H1 (cell line): Measurements from ENCODE around the gene ACER1. TPM values are rescaled to one million over a fixed set of nuclear protein-coding genes. Genes with fewer than 3 reads are reported as not detected.

Source experiments
- CTCF ChIA-PET: fragments of 300-600 bp; sonication (Branson Sonifier 250); formaldehyde crosslinking; loops from one replicate; lab custom pipeline; 2021; ENCODE audit not compliant: partially characterized antibody; lab: Charles Lee
- POLR2A ChIA-PET: fragments of 300-600 bp; sonication (Branson Sonifier 250); formaldehyde crosslinking; loops from one replicate; lab custom pipeline; 2021; ENCODE audit warnings: inconsistent platforms; ENCODE audit not compliant: partially characterized antibody; lab: Charles Lee
- DNase-seq, 2 experiments: peaks; one replicate each; pipeline versions ENCODE4 v3.0.0 to v3.0.0-alpha.2; 2010 to 2022; ENCODE audit warnings: low spot score in 2 of 2, low read depth in 1 of 2, mixed read lengths in 1 of 2
- FAIRE-seq: peaks from 2 replicates; lab custom pipeline; 2011; peaks lifted over from hg19 to GRCh38; lab: Jason Lieb, UNC
- H2AFZ ChIP-seq: 2 replicates; pipeline ENCODE4 v1.8.1; 2012; ENCODE audit warnings: low read length, inconsistent platforms
- H2AK5ac ChIP-seq: 2 replicates; pipeline ENCODE4 v1.6.1; 2013; ENCODE audit warnings: low read depth, low read length
- H2BK120ac ChIP-seq: replicated peaks from 2 replicates; pipeline ENCODE3; 2013; ENCODE audit warnings: low read depth, low read length, inconsistent platforms
- H2BK12ac ChIP-seq: 2 replicates; pipeline ENCODE4 v1.6.1; 2013; ENCODE audit warnings: low read depth, low read length
- H2BK15ac ChIP-seq: 2 replicates; pipeline ENCODE4 v1.6.1; 2013; ENCODE audit warnings: low read length
- H2BK20ac ChIP-seq: 2 replicates; pipeline ENCODE4 v1.6.1; 2013; ENCODE audit warnings: low read length
- H2BK5ac ChIP-seq: 2 replicates; pipeline ENCODE4 v1.6.1; 2013; ENCODE audit warnings: low read depth, low read length
- H3K14ac ChIP-seq: 2 replicates; pipeline ENCODE4 v1.6.1; 2013; ENCODE audit warnings: inconsistent platforms; ENCODE audit not compliant: insufficient read length
- H3K18ac ChIP-seq: 2 replicates; pipeline ENCODE4 v1.6.1; 2013; ENCODE audit warnings: low read length; ENCODE audit errors: extremely low read depth
- H3K23ac ChIP-seq: 2 replicates; pipeline ENCODE4 v1.6.1; 2013; ENCODE audit warnings: inconsistent platforms; ENCODE audit not compliant: insufficient read length
- H3K23me2 ChIP-seq: 2 replicates; pipeline ENCODE4 v1.6.1; 2013; ENCODE audit warnings: low read depth, low read length
- H3K27ac ChIP-seq: 2 replicates; pipeline ENCODE4 v1.6.1; 2011; ENCODE audit warnings: low read depth, low read length, inconsistent platforms
- H3K27me3 ChIP-seq, 4 experiments: replicated peaks in 1 of 4; 1 replicate in 1 of 4; 2 replicates in 3 of 4; pipeline versions ENCODE4 v1.6.1 to v1.8.1; 2011 to 2013; ENCODE audit warnings: low read length in 3 of 4, mild to moderate bottlenecking in 3 of 4, inconsistent platforms in 2 of 4, mixed read lengths in 2 of 4, moderate library complexity in 1 of 4; ENCODE audit not compliant: control insufficient read depth in 3 of 4, insufficient read depth in 3 of 4; ENCODE audit errors: extremely low read depth in 1 of 4
- H3K36me3 ChIP-seq, 4 experiments: 2 replicates each; pipeline versions ENCODE4 v1.6.1 to v1.8.1; 2011 to 2013; ENCODE audit warnings: mild to moderate bottlenecking in 4 of 4, low read length in 3 of 4, moderate library complexity in 2 of 4, control low read depth in 1 of 4, inconsistent platforms in 1 of 4; ENCODE audit not compliant: insufficient read depth in 4 of 4, control insufficient read depth in 2 of 4
- H3K4ac ChIP-seq: replicated peaks from 2 replicates; pipeline ENCODE3; 2013; ENCODE audit warnings: low read length, low read depth, mixed read lengths, inconsistent platforms; ENCODE audit not compliant: insufficient read length
- H3K4me1 ChIP-seq, 4 experiments: replicated peaks in 1 of 4; 1 replicate in 1 of 4; 2 replicates in 3 of 4; pipeline versions ENCODE4 v1.6.1 to v1.8.1; 2011 to 2013; ENCODE audit warnings: low read length in 3 of 4, inconsistent platforms in 2 of 4, mixed read lengths in 1 of 4; ENCODE audit not compliant: insufficient read depth in 4 of 4, control insufficient read depth in 3 of 4
- H3K4me2 ChIP-seq, 2 experiments: 2 replicates each; pipeline versions ENCODE4 v1.6.1 to v1.8.1; 2011 to 2013; ENCODE audit warnings: low read depth in 2 of 2, low read length in 2 of 2, control low read depth in 1 of 2, inconsistent platforms in 1 of 2, mild to moderate bottlenecking in 1 of 2; ENCODE audit not compliant: insufficient read depth in 1 of 2
- H3K4me3 ChIP-seq, 4 experiments: fragments of 200-600, 300-600 bp in 1 of 4; sonication (generic), shearing (Covaris generic), sonication (Bioruptor Twin) in 1 of 4; 2 replicates each; pipeline versions ENCODE4 v1.5.1 to v1.8.1; 2011 to 2016; ENCODE audit warnings: low read length in 4 of 4, low read depth in 3 of 4, control low read depth in 2 of 4, inconsistent platforms in 2 of 4, mild to moderate bottlenecking in 2 of 4, mixed read lengths in 1 of 4, moderate library complexity in 1 of 4; ENCODE audit not compliant: insufficient read depth in 2 of 4; ENCODE audit errors: extremely low read depth in 1 of 4
- H3K56ac ChIP-seq: replicated peaks from 2 replicates; pipeline ENCODE3; 2013; ENCODE audit warnings: low read depth, mild to moderate bottlenecking, mixed read lengths, low read length, inconsistent platforms; ENCODE audit not compliant: insufficient read length
- H3K79me1 ChIP-seq: 2 replicates; pipeline ENCODE4 v1.6.1; 2013; ENCODE audit warnings: low read depth, low read length, control low read depth
- H3K79me2 ChIP-seq, 2 experiments: 2 replicates each; pipeline versions ENCODE4 v1.6.1 to v1.8.1; 2012 to 2013; ENCODE audit warnings: low read length in 2 of 2, mild to moderate bottlenecking in 2 of 2, inconsistent platforms in 1 of 2; ENCODE audit not compliant: insufficient read depth in 2 of 2, control insufficient read depth in 1 of 2
- H3K9ac ChIP-seq, 4 experiments: replicated peaks in 1 of 4; 1 replicate in 1 of 4; 2 replicates in 3 of 4; pipeline versions ENCODE4 v1.6.1 to v1.8.1; 2011 to 2013; ENCODE audit warnings: low read depth in 3 of 4, low read length in 3 of 4, control low read depth in 2 of 4, mild to moderate bottlenecking in 2 of 4, moderate library complexity in 2 of 4, inconsistent platforms in 1 of 4; ENCODE audit errors: extremely low read depth in 1 of 4
- H3K9me3 ChIP-seq, 2 experiments: 2 replicates each; pipeline versions ENCODE4 v1.6.1 to v1.8.1; 2012 to 2013; ENCODE audit warnings: mild to moderate bottlenecking in 2 of 2, moderate library complexity in 2 of 2, control low read depth in 1 of 2, inconsistent platforms in 1 of 2, low read depth in 1 of 2, low read length in 1 of 2, mixed read lengths in 1 of 2; ENCODE audit not compliant: insufficient read depth in 2 of 2
- H4K20me1 ChIP-seq, 2 experiments: replicated peaks in 1 of 2; 2 replicates each; pipeline versions ENCODE3 to v1.8.1; 2011 to 2013; ENCODE audit warnings: inconsistent platforms in 2 of 2, low read length in 2 of 2, mild to moderate bottlenecking in 1 of 2; ENCODE audit not compliant: insufficient read depth in 2 of 2, control insufficient read depth in 1 of 2
- H4K5ac ChIP-seq: 2 replicates; pipeline ENCODE4 v1.6.1; 2013; ENCODE audit warnings: low read length, low read depth, mixed read lengths, inconsistent platforms; ENCODE audit not compliant: insufficient read length
- H4K8ac ChIP-seq: 2 replicates; pipeline ENCODE4 v1.8.0; 2013; ENCODE audit warnings: mild to moderate bottlenecking, moderate library complexity, low read length, inconsistent platforms; ENCODE audit not compliant: insufficient read depth; ENCODE audit errors: extremely low read depth
- H4K91ac ChIP-seq: replicated peaks from 2 replicates; pipeline ENCODE3; 2013; ENCODE audit warnings: low read length, mixed read lengths, inconsistent platforms; ENCODE audit not compliant: insufficient read length
- ASH2L ChIP-seq: fragments of 200-600, 300-600 bp; sonication (generic); IDR thresholded peaks from one replicate; pipeline ENCODE4 v1.7.1; 2017; ENCODE audit warnings: low read length
- BACH1 ChIP-seq: IDR thresholded peaks from 2 replicates; pipeline ENCODE4 v1.6.1; 2012; ENCODE audit warnings: low read length, improper control_type of control experiment
- BCL11A ChIP-seq, 2 experiments: IDR thresholded peaks; one replicate each; pipeline ENCODE4 v1.6.1; 2011; ENCODE audit warnings: low read depth in 2 of 2, low read length in 2 of 2, mild to moderate bottlenecking in 2 of 2
- GABPA ChIP-seq: IDR thresholded peaks from 2 replicates; pipeline ENCODE4 v1.6.1; 2011; ENCODE audit warnings: mild to moderate bottlenecking, low read length, moderate library complexity, borderline replicate concordance; ENCODE audit not compliant: insufficient read depth
- RBBP5 ChIP-seq: IDR thresholded peaks from 2 replicates; pipeline ENCODE4 v1.7.1; 2012; ENCODE audit warnings: low read depth, mild to moderate bottlenecking, inconsistent platforms, low read length, moderate library complexity, borderline replicate concordance
- SAP30 ChIP-seq: fragments of 300-600 bp; sonication (generic); IDR thresholded peaks from 2 replicates; pipeline ENCODE4 v1.7.1; 2012; ENCODE audit warnings: low read length, moderate library complexity, mild to moderate bottlenecking, inconsistent platforms; ENCODE audit not compliant: insufficient read depth, insufficient replicate concordance
- WGBS, 2 experiments: shearing (Covaris generic) in 1 of 2; methylation state at CpG; one replicate each; pipeline versions ENCODE4 v1.1.6 to v1.1.7; 2013 to 2015; ENCODE audit warnings: low lambda C conversion rate in 2 of 2, mixed read lengths in 2 of 2, inconsistent platforms in 1 of 2, low coverage in 1 of 2, missing lambda C conversion rate in 1 of 2; ENCODE audit not compliant: insufficient replicate concordance in 2 of 2, insufficient coverage in 1 of 2, insufficient read length in 1 of 2; ENCODE audit errors: extremely low coverage in 1 of 2, missing lambda C conversion rate in 1 of 2; 5-methylcytosine and 5-hydroxymethylcytosine counted together
- polyA plus RNA-seq, 7 experiments: library from polyadenylated mRNA; depleted of rRNA in 3 of 7; stranded (reverse) in 5 of 7; unstranded in 2 of 7; fragments of >200 nt in 5 of 7; fragments of 200-250 nt in 2 of 7; gene quantifications; 1 replicate in 5 of 7; 2 replicates in 1 of 7; 4 replicates in 1 of 7; pipeline versions ENCODE4 v1.2.1 to v1.2.3, GENCODE V29; 2011 to 2013; ENCODE audit warnings: missing spikeins in 2 of 7, mixed read lengths in 2 of 7
- total RNA-seq: library from RNA; stranded (reverse); fragmentation: NEBNext Ultra II Directional; extraction: Animal tissue kit (Norgen Biotek cat#: 25700); gene quantifications from 2 replicates; pipeline ENCODE4 v1.2.1, GENCODE V29; 2021

The ACER1 gene
- total and polyA plus RNA-seq, 2 of the 8 experiments (the other 6 are each of a cell fraction or from before 2014, with no cell fraction given), result 0.05 TPM; not detected in 1

DNA sequence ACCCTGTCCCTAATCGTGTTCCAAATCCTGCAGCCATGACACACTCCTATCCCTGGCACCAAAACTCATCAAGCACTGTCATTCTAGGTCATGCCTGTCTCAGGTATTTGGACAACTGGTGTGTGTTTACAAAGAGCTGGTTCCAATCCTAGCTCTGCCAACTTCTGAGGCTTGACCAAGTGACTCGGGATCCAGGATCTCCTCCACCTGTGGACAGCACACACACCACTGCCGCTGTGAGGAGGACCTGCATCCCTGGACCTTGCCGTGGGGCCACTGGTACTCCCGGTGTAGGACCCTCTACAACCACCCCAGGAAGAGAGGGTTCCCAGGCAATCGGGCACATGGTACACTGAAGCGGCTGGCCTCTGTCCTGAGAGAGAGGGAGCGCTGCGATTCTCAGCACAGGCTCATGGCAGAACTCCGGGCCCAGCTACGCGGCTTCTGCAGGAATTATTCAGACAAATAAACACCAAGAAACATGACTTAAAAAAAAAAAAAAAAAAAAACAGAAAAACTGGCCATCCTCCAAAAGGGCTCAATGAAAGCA, 74.0 kb downstream of the ACER1 start:
- H2BK120ac ChIP-seq, result no peak overlapping the region
- no peak overlapping the region for H3K18ac ChIP-seq
- FAIRE-seq (no peak), DNase-seq (no peak)
- H2BK15ac ChIP-seq, result no peak overlapping the region
- H3K27ac ChIP-seq, result no peak overlapping the region
- H2AFZ ChIP-seq, result no peak overlapping the region
- H3K79me2 ChIP-seq, result peaks cover 0 to 59% of the 10 kb centered on the region in 2 experiments; a peak in 3 of 4 replicates
- peaks cover 0 to under 1% (median 0%) of the 10 kb centered on the region in 4 experiments; a peak in 4 of 7 replicates for H3K4me1 ChIP-seq
- peaks cover 3 to 19% (median 15%) of the 10 kb centered on the region in 4 experiments; a peak in 6 of 8 replicates for H3K36me3 ChIP-seq
- no peaks in the 10 kb centered on the region for H3K27me3 ChIP-seq
- no peak overlapping the region for H3K23ac ChIP-seq
- H3K4ac ChIP-seq, result no peak overlapping the region
- ChIA-PET POLR2A (interaction anchor here (0.7 kb wide), 1 partner anchor 11 kb away, joined by 3 read pairs; no protein-coding TSS in a partner anchor), CTCF (interaction anchor here (1.2 to 3.6 kb wide), 8 partner anchors 10 to 232 kb away, joined by 3 to 41 read pairs (median 8); no protein-coding TSS in a partner anchor)
- peaks cover 26% of the 10 kb centered on the region for H3K79me1 ChIP-seq
- no peaks in the 10 kb centered on the region for H3K23me2 ChIP-seq
- H3K9ac ChIP-seq, result 0 out of 7 replicates have a peak overlapping the region, but pooled peaks of 1 of the 4 experiments have one; percentile 3
- no peak overlapping the region for H3K56ac ChIP-seq
- H3K14ac ChIP-seq, result no peak overlapping the region
- H4K91ac ChIP-seq, result no peak overlapping the region
- no peak overlapping the region for H2AK5ac ChIP-seq
- H2BK12ac ChIP-seq, result no peak overlapping the region
- no peaks in the 10 kb centered on the region for H3K9me3 ChIP-seq
- 91% methylated on average over 12 of the region's 12 CpGs; no CpG with 5 or more reads in 1 of the 2 experiments for WGBS, 2 experiments
- H4K8ac ChIP-seq, result no peak overlapping the region
- no peak overlapping the region for H2BK5ac ChIP-seq
- H2BK20ac ChIP-seq, result no peak overlapping the region
- no peak overlapping the region for H4K5ac ChIP-seq
- H4K20me1 ChIP-seq, result peaks cover 4 to 24% of the 10 kb centered on the region in 2 experiments
- H3K4me3 ChIP-seq, result no peak overlapping the region
- no peak overlapping the region for H3K4me2 ChIP-seq
- TF ChIP-seq BACH1 (no peak), RBBP5 (no peak), BCL11A (IDR thresholded peaks at IDR 0.05; ENCODE audit: low read depth in 2 of 2, low read length in 2 of 2) (no peak), ASH2L (no peak), SAP30 (no peak), GABPA (no peak)
